HL-60/S4 treated with phorbol 12-myristate 13-acetate at 8.2 ng/mL for 4 days and 3 days (cell line): ENCODE data around the gene EPS8L3.
"Not testable (repeated sequence)": the region's sequence is repeated elsewhere in the genome, so short reads cannot be mapped to it uniquely, and the experiment has no call there.

Experiments used
- in situ Hi-C: fragments of 300-500 bp; cut with MboI; formaldehyde crosslinking; loops from 2 replicates; pipeline ENCODE4 v1.15.0; 2022; ENCODE audit warnings: low sequenced_read_pairs

The EPS8L3 gene

GRCh38 chr1:109781806-109782205 lies 18.1 kb upstream of the EPS8L3 start:
- in situ Hi-C loops: no loop called here

GRCh38 chr1:109780982-109781381 lies 17.3 kb upstream of the EPS8L3 start:
- in situ Hi-C loops: no loop called here

GRCh38 chr1:109777980-109778625 lies 14.4 kb upstream of the EPS8L3 start:
- in situ Hi-C loops: no loop called here

- in situ Hi-C loops: no loop called here
Measured at GRCh38 chr1:109777436-109777835, 13.7 kb upstream of the EPS8L3 start.

GRCh38 chr1:109776911-109777310 lies 13.2 kb upstream of the EPS8L3 start:
- in situ Hi-C loops: no loop called here

- in situ Hi-C loops: no loop called here
Measured at GRCh38 chr1:109776206-109776835, 12.6 kb upstream of the EPS8L3 start.

- in situ Hi-C loops: no loop called here
Measured at GRCh38 chr1:109775398-109775797, 11.7 kb upstream of the EPS8L3 start.

GRCh38 chr1:109773900-109774485 lies 10.3 kb upstream of the EPS8L3 start:
- in situ Hi-C loops: loop anchor here (5.0 kb wide), 3 partner anchors 132 to 227 kb away; partner anchors contain the start of genes AHCYL1 and GNAI3

GRCh38 chr1:109773203-109773899 lies 9.6 kb upstream of the EPS8L3 start:
- in situ Hi-C loops: loop anchor here (5.0 kb wide), 3 partner anchors 131 to 226 kb away; partner anchors contain the start of genes AHCYL1 and GNAI3

GRCh38 chr1:109772658-109773202 lies 9.0 kb upstream of the EPS8L3 start:
- in situ Hi-C loops: loop anchor here (5.0 kb wide), 3 partner anchors 130 to 225 kb away; partner anchors contain the start of genes AHCYL1 and GNAI3

- in situ Hi-C loops: loop anchor here (5.0 kb wide), 3 partner anchors 130 to 225 kb away; partner anchors contain the start of genes AHCYL1 and GNAI3
Measured at GRCh38 chr1:109771712-109772657, 8.3 kb upstream of the EPS8L3 start.

GRCh38 chr1:109770331-109771095 lies 6.8 kb upstream of the EPS8L3 start:
- in situ Hi-C loops: loop anchor here (5.0 kb wide), 3 partner anchors 128 to 223 kb away; partner anchors contain the start of genes AHCYL1 and GNAI3

GRCh38 chr1:109769330-109770078 lies 5.8 kb upstream of the EPS8L3 start:
- in situ Hi-C loops: loop anchor here (5.0 kb wide), 3 partner anchors 127 to 222 kb away; partner anchors contain the start of genes AHCYL1 and GNAI3

GRCh38 chr1:109768820-109769219 lies 5.1 kb upstream of the EPS8L3 start:
- in situ Hi-C loops: no loop called here

- in situ Hi-C loops: no loop called here
Measured at GRCh38 chr1:109768335-109768650, 4.6 kb upstream of the EPS8L3 start.

- in situ Hi-C loops: no loop called here
Measured at GRCh38 chr1:109767637-109768334, 4.1 kb upstream of the EPS8L3 start.

GRCh38 chr1:109766991-109767636 lies 3.4 kb upstream of the EPS8L3 start:
- in situ Hi-C loops: not testable (repeated sequence)
